Measurements from ENCODE around the gene TUFT1. TPM values are rescaled to one million over a fixed set of nuclear protein-coding genes. Genes with fewer than 3 reads are reported as not detected.
"Not testable (repeated sequence)": the region's sequence is repeated elsewhere in the genome, so short reads cannot be mapped to it uniquely, and the experiment has no call there.

Gene TUFT1
- total RNA-seq, 2 donors from 2014 or later, result 19.7 to 30.2 TPM

DNA sequence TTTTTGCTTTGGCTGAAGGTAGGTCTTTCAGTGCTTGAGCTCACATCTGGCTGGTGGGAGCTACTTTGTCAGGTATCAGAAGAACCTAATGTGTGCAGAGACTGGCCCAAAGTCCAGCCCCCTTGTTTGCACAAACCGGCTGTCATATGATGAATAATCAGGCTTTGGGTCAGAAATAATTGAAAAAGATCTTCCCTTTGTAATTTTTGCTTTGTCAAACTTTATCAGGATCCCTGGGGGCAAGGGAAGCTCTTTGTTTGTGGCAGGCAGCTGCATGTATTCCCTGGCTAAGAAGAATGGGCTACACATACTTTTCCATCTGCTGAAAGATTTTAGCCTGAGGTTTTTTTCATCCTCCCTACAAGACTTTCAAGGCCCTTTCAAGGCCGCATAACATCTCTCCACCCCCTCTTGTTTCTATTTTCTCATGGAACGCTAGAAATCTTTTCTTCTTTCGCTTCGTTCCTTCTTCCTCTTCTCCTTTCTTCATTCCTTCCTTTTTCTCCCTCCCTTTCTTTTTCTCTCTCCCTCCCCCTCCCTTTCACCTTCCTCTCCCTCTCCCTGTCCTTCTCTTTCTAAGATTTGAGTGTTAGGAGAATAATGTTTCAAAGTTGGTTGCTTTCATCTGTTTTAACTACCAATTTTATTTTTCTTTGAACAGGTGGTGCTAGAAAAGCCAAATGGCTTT, 25.5 kb downstream of the TUFT1 start:
- no peak for DNase-seq
- intact Hi-C loops (cut with DNase I, micrococcal nuclease), result no loop called here
- no peak for ATAC-seq

DNA sequence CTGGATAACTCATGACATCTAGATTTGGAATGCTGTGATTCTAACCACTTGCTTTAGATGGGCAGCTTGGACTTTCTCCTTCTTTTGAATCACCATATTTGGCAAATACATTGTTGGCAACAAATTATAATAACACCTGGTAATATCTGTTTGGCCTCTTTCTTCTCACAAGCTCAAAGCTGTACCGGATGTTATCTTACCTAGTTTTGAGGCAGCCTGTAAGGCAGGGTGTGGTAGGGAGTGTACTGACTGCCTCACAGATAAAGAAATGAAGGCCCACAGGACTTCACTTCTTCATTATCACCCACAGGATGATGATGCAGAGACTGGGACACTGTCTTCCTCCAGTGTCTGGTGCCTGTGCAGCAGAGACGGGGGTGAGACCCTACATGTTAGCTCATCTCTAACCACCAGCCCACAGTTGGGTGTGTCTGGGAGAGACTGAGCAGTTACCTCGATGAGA, 28.5 kb downstream of the TUFT1 start:
- ATAC-seq (peak; percentile 76), DNase-seq (no peak)
- intact Hi-C loops (cut with DNase I, micrococcal nuclease), result no loop called here

DNA sequence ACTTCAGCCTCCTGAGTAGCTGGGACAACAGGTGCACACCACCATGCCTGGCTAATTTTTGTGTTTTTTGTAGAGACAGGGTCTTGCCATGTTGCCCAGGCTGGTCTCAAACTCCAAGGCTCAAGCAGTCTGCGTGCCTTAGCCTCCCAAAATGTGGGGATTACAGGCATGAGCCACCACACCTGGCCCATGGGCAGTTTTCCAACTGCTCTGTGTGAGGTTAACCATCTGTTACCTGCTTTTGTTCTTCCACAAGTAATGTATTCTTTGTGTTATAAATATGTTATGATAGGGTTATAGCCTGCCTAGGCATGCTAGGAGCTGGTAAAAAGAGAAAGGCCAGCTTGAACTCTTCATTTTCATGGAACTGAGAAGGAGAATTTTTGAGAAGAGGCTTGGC, 30.7 kb downstream of the TUFT1 start:
- ATAC-seq, result no peak

DNA sequence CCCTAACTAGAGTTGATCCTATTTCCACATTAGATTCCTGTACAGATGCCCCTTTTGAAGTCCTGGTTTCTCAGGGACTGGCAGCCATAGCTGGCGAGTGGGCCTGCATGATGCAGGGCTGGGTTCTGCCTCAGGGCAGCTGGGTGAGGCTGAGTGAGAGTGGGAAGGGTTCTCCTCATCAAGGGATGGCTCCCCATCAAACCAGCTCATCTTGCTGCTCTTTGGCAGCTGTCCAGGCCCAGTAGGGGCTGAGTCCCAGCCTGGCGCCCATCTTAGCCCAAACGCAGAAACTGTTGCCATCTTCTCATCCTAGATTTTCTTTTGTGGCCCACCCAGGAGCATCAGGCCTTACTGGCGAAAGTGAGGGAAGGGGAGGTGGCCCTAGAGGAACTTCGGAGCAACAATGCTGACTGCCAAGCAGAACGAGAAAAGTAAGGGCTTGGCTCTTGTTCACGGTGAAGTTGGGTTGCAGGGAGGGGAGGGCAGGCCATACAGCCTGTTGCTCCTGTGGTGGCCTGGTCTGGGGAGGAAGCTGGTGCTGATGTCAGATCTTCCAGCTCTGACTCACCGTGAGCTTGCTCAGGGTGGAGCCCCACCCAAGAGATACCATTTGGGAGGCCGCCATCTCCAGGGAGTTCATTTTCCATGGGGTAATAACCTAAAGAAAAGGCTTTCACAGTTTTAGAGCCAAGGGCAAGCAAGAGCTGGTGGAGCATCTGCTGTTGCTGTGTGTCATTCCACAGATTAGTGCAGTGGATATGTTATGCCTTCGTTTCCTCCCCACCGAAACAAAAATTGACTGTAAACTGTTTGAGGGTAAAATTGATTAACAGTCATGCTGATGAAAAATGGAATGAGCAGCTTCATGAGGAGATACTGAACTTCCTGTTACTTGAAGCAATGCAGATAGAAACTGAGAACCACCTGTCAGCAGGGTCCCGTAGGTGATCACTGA, 34.7 kb downstream of the TUFT1 start:
- intact Hi-C loops (cut with DNase I, micrococcal nuclease), result no loop called here
- DNase-seq (no peak), ATAC-seq (peak; percentile 57)

More for the DNA sequence above, 30.7 kb downstream of the TUFT1 start:
- intact Hi-C loops (cut with DNase I, micrococcal nuclease), result no loop called here
- DNase-seq, result no peak

DNA sequence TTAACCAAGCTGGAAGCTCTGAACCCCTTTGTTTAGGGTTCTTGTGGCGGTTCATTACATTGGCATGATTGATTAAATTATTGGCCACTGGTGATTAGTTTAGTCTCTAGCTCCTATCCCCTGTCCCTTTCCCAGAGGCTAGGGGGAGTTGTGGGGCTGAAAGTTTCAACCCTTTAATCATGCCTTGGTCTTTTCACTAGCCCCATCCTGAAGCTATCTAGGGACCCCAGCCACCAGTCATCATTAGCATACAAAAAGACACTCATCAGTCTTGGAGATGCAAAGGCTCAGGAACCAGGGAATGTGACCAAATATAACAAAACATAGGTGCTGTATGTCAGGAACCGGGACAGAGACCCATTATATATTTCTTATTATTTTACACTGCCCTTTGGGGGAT, 37.1 kb downstream of the TUFT1 start:
- intact Hi-C loops (cut with DNase I, micrococcal nuclease), result no loop called here
- ATAC-seq (no peak), DNase-seq (no peak)

DNA sequence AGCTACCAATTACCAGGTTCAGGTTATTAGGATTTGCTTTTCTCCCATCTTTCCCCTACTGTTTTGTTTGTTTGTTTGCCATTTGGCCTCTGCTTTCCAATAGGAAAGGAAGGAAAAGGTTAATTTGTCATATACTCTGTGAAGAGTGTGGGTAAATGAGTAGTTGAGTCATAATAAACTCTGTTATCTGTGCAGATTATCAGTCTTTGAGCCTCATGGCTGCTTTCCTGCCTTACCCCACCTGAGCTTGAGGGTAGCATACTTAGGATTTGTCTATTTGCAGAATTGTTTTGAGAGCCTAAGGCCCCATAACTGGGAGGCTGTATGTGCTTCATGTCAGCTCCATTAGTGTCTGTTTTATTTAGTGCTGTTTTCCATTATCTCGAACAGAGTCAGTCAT, 38.8 kb downstream of the TUFT1 start:
- DNase-seq, result no peak
- ATAC-seq, result no peak
- intact Hi-C loops (cut with DNase I, micrococcal nuclease), result no loop called here

DNA sequence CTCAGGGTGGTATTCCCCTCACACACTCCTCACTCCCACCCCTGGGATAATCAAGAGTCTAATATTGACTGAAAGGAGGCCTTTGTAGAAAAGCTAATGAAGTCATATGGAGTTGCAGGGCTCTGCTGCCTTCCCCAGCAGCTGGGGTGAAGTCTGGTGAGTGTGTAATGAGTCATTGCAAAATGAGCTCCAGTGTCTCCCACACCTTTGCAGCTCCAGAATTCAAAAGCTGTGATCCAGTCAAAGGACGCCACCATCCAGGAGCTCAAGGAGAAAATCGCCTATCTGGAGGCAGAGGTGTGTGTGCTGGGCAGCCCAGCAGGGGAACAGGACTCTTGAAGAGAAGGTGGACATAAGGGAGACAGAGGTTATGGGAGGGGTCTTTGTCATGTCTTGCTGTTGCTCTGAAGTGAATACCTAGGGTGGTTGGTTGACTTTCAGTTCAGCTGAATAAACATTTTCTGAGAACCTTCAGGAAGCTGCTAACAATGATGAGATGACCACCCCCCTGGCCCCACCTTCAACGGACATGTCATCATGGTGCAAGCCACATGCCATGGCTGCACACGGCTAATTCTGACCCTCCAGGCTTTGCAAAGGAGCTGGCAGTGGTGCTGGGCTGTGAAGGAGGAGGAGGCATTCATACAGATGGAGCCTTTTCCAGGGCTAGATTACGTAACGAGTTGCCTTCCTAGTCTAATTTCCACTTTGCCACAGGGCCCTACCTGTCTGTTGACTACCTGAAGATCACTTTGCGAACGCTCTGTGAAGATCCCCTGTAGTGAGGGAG, 39.5 kb downstream of the TUFT1 start:
- no peak for ATAC-seq

DNA sequence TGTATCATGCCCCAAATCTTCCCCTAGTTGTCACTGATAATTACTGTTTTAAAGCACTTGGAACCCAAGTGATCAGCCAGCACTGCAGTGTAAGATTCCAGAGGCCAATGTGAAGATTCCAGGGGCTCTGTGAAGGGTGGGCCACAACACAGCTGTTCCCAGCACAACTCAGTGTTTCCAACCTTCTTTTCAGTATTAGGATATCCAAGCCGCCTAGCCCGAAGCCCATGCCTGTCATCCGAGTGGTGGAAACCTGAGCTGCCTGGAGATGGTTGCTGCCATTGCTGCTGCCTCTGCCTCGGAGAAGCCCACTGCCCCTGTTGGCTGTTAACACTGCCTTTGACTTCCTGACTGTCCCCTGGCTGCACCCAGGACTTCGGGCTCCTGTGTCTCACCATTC, 41.3 kb downstream of the TUFT1 start:
- ATAC-seq, result no peak
- DNase-seq, result no peak
- intact Hi-C loops (cut with DNase I, micrococcal nuclease), result no loop called here

More for the DNA sequence above, 39.5 kb downstream of the TUFT1 start:
- intact Hi-C loops (cut with DNase I, micrococcal nuclease), result no loop called here
- DNase-seq, result no peak

DNA sequence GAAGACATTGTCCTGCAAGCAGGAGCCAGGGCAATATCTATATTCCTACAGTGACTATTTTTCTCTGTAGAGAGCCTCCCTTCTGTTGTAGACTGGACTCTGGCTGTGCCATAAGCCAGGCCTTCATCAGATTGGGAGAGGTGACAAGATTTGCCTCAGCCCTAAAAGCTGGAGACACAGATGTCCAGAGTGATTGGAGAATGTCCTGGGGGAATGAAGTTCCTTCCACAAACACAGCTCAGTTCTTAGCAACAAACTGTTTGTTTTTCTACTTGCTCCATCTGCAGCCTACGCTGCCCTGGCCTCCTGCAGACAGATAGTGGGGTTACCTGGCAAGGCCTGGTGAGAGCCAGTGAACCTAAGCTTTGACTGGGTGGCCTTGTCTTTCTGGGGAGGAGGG, 41.8 kb downstream of the TUFT1 start:
- ATAC-seq (no peak), DNase-seq (no peak)
- intact Hi-C loops (cut with DNase I, micrococcal nuclease), result no loop called here

DNA sequence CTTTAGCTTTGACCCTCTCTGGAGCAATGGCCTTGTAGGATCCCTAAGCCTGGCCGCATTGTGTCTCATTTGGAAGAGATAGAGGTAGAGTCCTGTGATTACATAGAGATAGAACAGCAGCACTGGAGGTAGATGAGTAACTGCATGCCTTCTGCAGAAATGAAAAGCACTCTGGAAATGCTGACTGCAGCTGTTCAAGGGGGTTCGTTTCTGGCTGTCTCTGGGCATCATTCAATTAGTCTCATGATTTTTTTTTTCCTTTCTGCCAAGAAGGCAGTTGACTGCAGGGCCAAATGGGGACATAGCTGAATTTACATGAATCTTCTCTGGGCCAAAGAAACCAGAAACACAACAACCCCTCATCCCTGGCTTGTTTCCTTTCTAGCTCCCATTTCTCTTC, 43.7 kb downstream of the TUFT1 start:
- DNase-seq (no peak), ATAC-seq (no peak)
- intact Hi-C loops (cut with DNase I, micrococcal nuclease), result no loop called here

DNA sequence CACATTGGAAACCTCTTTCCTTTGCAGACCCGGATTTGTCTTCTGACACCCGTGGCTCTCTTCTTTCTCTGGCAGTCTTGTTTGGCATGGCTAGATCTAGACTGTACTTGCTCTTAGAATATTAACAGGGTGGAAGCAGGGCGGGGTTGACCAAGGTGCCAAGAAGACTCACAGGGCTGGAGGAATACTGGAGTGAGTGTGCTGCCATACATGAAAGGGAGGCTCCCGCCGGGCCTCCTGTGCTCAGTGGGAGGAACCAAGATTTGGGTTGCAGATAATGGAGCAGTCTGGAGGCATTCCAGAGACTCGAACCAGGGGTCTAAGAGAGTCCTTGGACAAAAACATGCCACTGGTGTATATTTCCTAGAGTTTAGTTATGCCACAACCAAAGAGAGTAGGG, 44.2 kb downstream of the TUFT1 start:
- ATAC-seq (peak; percentile 83), DNase-seq (peak in 1 of 2 donors; percentile 39)
- intact Hi-C loops (cut with DNase I, micrococcal nuclease), result no loop called here

DNA sequence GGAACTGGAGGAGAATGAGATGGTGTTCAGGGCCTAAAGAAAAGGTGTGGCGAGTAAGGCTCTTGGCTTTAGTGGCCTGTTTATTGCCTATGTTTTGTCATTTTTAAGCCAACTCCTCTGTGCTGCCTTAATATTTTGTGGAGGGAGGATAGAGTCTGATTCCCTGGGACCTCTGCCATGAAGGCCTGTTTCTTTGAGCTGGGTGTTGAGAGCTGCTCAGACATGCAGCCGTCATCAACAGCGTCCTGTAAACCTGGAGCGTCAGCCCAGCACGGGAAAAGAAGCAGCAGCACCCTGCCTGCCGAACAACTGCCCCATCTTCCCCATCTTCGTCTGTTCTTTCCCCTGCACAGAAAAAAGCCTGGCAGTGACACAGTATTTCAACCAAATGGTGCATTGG, 44.7 kb downstream of the TUFT1 start:
- no peak for DNase-seq
- intact Hi-C loops (cut with DNase I, micrococcal nuclease), result no loop called here
- ATAC-seq, result no peak

DNA sequence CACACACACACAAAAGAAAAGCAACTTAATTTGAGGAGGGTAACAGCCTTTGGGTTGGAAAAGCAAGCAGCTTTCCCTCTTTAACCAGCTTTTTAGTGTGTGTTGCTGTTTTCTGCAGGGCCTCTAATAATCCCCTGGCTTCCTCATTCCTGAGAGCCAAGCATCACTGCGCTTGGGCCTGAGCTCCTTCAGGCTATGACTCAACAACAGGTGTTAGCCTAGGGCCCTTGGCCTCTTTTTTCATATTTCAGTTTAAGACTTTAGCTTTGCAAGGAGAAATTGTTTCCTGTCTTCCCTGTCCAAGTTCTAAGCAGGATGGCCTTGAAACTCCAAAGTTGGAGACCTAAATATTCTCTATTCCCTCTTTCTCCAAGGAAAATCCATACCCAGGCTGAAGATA, 45.5 kb downstream of the TUFT1 start:
- ATAC-seq (peak; percentile 67), DNase-seq (no peak)
- intact Hi-C loops (cut with DNase I, micrococcal nuclease), result no loop called here

DNA sequence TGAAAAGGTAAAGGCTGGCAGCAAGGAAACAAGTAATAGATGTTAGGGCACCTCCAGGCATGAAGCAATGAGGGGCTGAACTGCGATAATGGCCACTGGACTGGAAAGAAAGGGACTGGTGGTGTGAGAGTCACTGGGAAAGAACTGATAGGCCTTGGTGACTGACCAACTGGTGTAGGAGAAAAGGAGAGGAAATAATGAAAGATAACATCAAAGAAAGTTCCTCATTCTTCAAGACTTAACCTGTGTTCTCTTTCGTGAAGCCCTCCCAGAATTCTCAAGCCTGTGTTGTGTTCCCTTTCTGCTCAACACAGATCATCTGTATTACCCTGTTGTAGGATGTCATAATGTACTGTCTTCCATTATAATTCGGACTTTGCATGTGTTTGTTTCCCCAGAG, 50.9 kb downstream of the TUFT1 start:
- no peak for DNase-seq
- intact Hi-C loops (cut with DNase I, micrococcal nuclease), result loop anchor here in 1 of 2 donors (10.0 kb wide), 1 partner anchor 144 kb away; no protein-coding TSS in a partner anchor
- no peak for ATAC-seq

DNA sequence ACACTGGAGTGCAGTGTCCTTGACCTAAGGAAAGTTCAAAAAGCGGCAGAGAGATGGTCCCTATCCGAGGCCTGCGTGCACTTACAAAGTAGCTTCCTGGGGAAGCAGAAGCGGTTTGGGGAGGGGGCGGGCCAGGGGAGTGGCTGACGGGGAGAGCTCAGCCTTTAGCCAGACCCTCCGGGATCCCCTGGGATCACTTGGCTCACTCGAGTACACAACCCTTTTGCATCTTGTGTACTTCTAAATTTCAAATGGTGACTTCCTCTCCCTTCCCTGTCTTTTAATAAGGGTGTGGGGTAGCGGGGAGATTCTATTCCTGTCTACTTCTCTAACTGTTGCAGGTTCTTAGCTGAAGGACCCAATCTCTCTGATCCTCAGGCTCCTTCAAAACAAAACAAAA, 53.6 kb downstream of the TUFT1 start:
- DNase-seq (no peak), ATAC-seq (peak; percentile 16)
- intact Hi-C loops (cut with DNase I, micrococcal nuclease), result loop anchor here in 1 of 2 donors (10.0 kb wide), 1 partner anchor 141 kb away; no protein-coding TSS in a partner anchor

DNA sequence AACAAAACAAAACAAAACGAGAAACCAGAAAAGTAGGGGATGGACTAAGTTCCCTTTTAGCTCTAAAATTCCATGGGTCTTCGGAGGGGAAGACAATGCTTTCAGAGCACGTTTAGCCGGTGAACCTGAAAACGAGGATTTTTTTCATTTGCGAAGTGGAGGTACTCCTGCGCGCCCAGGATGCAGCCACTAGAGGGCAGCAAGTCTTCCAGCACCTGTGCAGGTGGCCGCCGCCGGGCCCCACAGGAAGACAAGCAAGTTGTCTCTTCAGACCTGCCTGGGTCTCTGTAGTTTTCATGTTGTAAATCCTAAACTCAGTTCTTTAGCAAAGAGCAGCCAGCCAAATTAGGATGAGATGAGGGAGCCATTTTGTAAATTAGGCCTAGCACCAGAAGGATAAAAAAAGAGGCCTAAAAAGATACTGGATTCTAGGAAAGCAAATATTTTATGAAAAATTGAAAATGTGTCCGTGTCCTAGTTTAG, 54.1 kb downstream of the TUFT1 start:
- ATAC-seq (peak; percentile 98), DNase-seq (peak; percentile 73 to 94)
- intact Hi-C loops (cut with DNase I, micrococcal nuclease), result loop anchor here in 1 of 2 donors (10.0 kb wide), 1 partner anchor 141 kb away; no protein-coding TSS in a partner anchor

DNA sequence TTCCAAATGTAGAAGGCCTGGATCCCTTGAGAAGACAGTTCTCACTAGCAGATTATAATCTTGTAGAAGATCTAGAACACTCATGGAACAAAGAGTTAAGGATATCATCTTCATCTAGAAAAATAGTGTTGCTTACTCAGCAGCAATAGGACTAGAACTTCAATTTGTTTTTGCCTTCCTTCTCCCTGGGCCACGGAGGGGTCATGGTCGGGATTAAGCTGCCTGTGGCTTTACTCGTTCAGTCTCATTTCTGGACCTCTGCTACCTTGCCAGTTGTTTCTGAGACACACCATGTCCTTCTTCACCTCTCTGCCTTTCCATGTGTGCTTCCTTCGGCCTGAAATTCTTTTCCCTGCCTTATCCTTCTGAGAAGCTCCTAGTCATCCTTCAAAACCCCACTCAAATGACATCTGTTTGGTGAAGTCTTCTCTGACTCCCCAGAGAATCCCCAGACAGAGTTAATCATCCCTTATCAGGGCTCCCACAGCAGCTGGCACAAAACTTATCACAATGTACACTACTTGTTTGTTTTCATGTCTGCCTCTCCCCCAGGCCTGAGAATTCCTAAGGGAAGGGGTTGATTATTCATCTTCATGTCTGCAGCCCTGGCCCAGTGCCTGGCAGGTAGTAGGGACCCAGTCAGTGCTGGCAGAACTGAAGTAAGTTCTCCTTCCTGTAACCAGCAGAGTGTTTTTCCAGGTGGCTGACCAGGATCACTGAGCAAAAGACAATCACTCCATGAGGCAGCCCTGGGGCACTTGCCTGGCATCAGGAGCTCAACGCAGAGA, 56.3 kb downstream of the TUFT1 start:
- intact Hi-C loops (cut with DNase I, micrococcal nuclease), result loop anchor here in 1 of 2 donors (10.0 kb wide), 1 partner anchor 138 kb away; no protein-coding TSS in a partner anchor
- ATAC-seq (no peak), DNase-seq (no peak)

DNA sequence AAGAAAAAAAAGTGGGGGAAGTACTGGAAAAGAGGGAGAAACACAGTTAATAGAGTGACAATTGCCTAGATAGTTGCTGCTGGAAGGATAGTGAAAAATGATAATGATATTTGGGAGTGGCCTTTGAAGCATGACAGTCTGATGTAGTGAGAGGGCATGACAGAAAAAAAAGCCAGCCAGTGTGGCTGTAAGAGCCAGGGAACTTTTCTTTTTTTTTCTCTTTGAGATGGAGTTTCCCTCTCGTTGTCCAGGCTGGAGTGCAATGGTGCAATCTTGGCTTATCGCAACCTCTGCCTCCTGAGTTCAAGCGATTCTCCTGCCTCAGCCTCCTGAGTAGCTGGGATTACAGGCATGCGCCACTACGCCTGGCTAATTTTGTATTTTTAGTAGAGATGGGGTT, 62.4 kb downstream of the TUFT1 start:
- DNase-seq; ATAC-seq; intact Hi-C loops (cut with DNase I, micrococcal nuclease): not testable (repeated sequence)
